ENCODE data around the gene TSPAN11.

Gene TSPAN11

GRCh38 chr12:30959778-30960177 lies 33.2 kb downstream of the TSPAN11 start:
- no peak overlapping the region for H3K27ac ChIP-seq
- TF ChIP-seq ZFX (IDR thresholded peaks at IDR 0.05; ENCODE audit: borderline replicate concordance) = no peak
- no peak for TF ChIP-seq CTCF (IDR thresholded peaks at IDR 0.05)

GRCh38 chr12:30961030-30961429 lies 34.5 kb downstream of the TSPAN11 start:
- H3K27ac ChIP-seq = no peak overlapping the region
- TF ChIP-seq CTCF (IDR thresholded peaks at IDR 0.05) (no peak), ZFX (IDR thresholded peaks at IDR 0.05; ENCODE audit: borderline replicate concordance) (no peak)

- TF ChIP-seq ZFX (IDR thresholded peaks at IDR 0.05; ENCODE audit: borderline replicate concordance) (no peak), CTCF (IDR thresholded peaks at IDR 0.05) (no peak)
- no peak overlapping the region for H3K27ac ChIP-seq
Measured at GRCh38 chr12:30962047-30962446, 35.5 kb downstream of the TSPAN11 start.

GRCh38 chr12:30963709-30964564 lies 37.4 kb downstream of the TSPAN11 start:
- no peak overlapping the region for H3K27ac ChIP-seq
- TF ChIP-seq ZFX (IDR thresholded peaks at IDR 0.05; ENCODE audit: borderline replicate concordance) (no peak), CTCF (IDR thresholded peaks at IDR 0.05) (no peak)

GRCh38 chr12:30964896-30965612 lies 38.5 kb downstream of the TSPAN11 start:
- no peak overlapping the region for H3K27ac ChIP-seq
- TF ChIP-seq ZFX (IDR thresholded peaks at IDR 0.05; ENCODE audit: borderline replicate concordance) (no peak), CTCF (IDR thresholded peaks at IDR 0.05) (no peak)

GRCh38 chr12:30965613-30965985 lies 39.1 kb downstream of the TSPAN11 start:
- no peak for TF ChIP-seq ZFX (IDR thresholded peaks at IDR 0.05; ENCODE audit: borderline replicate concordance)
- TF ChIP-seq CTCF (IDR thresholded peaks at IDR 0.05) = peak; percentile 73
- H3K27ac ChIP-seq = no peak overlapping the region

- TF ChIP-seq ZFX (IDR thresholded peaks at IDR 0.05; ENCODE audit: borderline replicate concordance) (no peak), CTCF (IDR thresholded peaks at IDR 0.05) (no peak)
- no peak overlapping the region for H3K27ac ChIP-seq
Measured at GRCh38 chr12:30967026-30967425, 40.5 kb downstream of the TSPAN11 start.

Measured in 22Rv1 (cell line).